HUES48 (cell line): ENCODE results near the gene MAB21L2.
A peak's percentile ranks its signal among the peaks of the same experiment; 100 is the strongest.

ENCODE experiments used
- H3K27ac ChIP-seq: one replicate; pipeline ENCODE4 v1.7.0; 2013; ENCODE audit warnings: low read depth, low read length, inconsistent platforms
- H3K27me3 ChIP-seq: 2 replicates; pipeline ENCODE4 v1.6.1; 2013; ENCODE audit warnings: mild to moderate bottlenecking, low read length; ENCODE audit not compliant: control insufficient read depth, insufficient read depth
- H3K36me3 ChIP-seq: 2 replicates; pipeline ENCODE4 v1.6.1; 2013; ENCODE audit warnings: low read length; ENCODE audit not compliant: control insufficient read depth, insufficient read depth
- H3K4me1 ChIP-seq: 2 replicates; pipeline ENCODE4 v1.6.1; 2013; ENCODE audit warnings: mild to moderate bottlenecking, low read length; ENCODE audit not compliant: control insufficient read depth, insufficient read depth
- H3K4me3 ChIP-seq: 2 replicates; pipeline ENCODE4 v1.5.1; 2013; ENCODE audit warnings: mild to moderate bottlenecking, low read depth, low read length
- H3K9ac ChIP-seq: 2 replicates; pipeline ENCODE4 v1.6.1; 2013; ENCODE audit warnings: mild to moderate bottlenecking, low read depth, low read length, moderate library complexity
- H3K9me3 ChIP-seq: 2 replicates; pipeline ENCODE4 v1.6.1; 2013; ENCODE audit warnings: low read length; ENCODE audit not compliant: control insufficient read depth, insufficient read depth

Gene MAB21L2

GRCh38 chr4:150577796-150578195 is 4.2 kb upstream of the MAB21L2 start:
- Histone ChIP-seq H3K36me3 (no peaks in the 10 kb centered on the region), H3K9me3 (no peaks in the 10 kb centered on the region), H3K27me3 (peaks cover 51% of the 10 kb centered on the region), H3K27ac (no peak overlapping the region), H3K4me1 (peaks cover 22% of the 10 kb centered on the region), H3K4me3 (no peak overlapping the region), H3K9ac (no peak overlapping the region)

DNA sequence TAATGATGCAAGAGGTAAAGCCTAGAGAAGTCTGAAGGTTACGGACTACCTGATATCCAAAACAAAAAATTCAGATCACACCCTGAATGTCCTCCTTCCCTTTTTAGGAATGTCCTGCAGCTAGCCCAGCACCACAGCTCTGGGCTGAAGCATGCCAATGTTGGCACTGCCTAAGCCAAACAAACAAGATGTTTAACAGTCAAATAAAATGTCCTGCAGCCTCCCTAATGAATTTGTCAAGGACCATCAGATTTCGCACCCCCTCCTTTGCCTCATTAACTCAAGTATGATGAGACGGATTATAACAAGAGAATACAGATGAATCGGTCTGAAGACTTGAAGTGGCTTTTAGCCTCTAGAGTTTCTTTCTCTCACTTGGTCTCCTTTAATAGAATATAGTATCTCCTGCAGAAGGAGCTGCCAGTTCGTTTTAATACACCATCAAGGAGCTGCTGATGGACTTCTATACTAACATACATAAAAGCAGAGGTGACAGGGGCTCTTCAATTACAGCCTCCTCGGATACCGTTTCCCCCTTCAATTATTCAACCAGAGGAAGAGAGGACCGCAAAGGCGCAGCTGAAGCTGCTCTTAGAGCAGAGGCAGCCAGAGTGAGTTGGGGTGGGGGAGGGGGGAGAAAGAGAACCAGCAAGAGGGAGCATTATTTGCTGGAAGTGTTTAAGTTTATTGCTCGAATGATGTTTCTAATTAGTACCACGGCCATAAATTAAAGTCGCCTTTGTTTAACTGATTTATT is 3.0 kb upstream of the MAB21L2 start:
- no peak overlapping the region for H3K9ac ChIP-seq
- no peak overlapping the region for H3K27ac ChIP-seq
- peaks cover 25% of the 10 kb centered on the region for H3K4me1 ChIP-seq
- no peaks in the 10 kb centered on the region for H3K9me3 ChIP-seq
- H3K4me3 ChIP-seq, result peak overlapping the region; percentile 68
- peaks cover 62% of the 10 kb centered on the region for H3K27me3 ChIP-seq
- no peaks in the 10 kb centered on the region for H3K36me3 ChIP-seq

- Histone ChIP-seq H3K4me3 (peak overlapping the region; percentile 68), H3K27me3 (peaks cover 70% of the 10 kb centered on the region), H3K9me3 (no peaks in the 10 kb centered on the region), H3K36me3 (no peaks in the 10 kb centered on the region), H3K27ac (no peak overlapping the region), H3K9ac (no peak overlapping the region), H3K4me1 (peaks cover 31% of the 10 kb centered on the region)
Observed at GRCh38 chr4:150579551-150580234, 2.3 kb upstream of the MAB21L2 start.

DNA sequence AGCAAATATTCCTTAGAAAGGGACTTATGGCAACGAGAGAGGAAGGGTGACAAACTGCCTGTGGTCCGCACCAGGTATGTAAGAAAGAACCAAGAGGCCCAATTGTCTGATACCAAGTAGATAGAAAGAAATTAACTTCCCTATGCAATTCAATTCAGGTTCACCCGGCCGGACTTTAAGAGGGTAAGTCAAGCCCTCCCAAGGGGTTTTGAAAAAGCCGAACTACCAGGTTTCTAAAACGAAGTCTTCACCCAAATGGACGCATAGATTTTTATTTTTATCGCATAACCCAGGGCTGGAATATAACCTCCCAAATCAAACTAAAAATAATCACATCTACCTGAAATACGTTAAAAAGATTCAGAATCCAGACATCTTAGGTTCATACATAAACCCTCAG is 1.6 kb upstream of the MAB21L2 start:
- H3K4me3 ChIP-seq, result peak overlapping the region; percentile 68
- no peak overlapping the region for H3K27ac ChIP-seq
- no peaks in the 10 kb centered on the region for H3K36me3 ChIP-seq
- peaks cover 37% of the 10 kb centered on the region for H3K4me1 ChIP-seq
- H3K9me3 ChIP-seq, result no peaks in the 10 kb centered on the region
- H3K9ac ChIP-seq, result no peak overlapping the region
- H3K27me3 ChIP-seq, result peaks cover 76% of the 10 kb centered on the region

DNA sequence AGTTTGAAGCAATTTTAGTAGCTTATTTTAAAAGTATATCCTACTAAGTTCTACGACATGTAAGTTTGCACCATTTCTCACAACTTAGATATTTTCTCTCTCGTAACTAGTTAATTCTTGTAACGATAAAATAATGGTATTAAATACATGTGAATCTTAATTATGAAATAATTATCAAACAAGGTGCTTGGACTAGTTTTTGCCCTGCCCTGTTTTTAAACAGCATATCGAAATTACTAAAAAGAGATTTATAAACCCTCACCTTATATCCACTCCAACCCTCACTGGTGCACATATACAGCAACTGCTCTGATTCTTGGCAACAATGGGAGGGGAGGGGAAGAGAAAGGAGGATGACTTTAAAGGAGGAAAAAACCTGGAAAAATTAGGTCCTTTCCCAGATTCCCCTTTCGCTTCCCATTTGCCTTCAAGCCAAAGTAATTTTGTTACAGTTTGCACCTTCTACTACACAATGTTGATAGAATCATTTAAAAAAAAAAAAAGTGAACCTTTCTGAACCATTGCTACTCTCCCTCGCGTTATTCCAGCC is 820 bp upstream of the MAB21L2 start:
- Histone ChIP-seq H3K4me1 (peaks cover 45% of the 10 kb centered on the region), H3K27me3 (peaks cover 84% of the 10 kb centered on the region), H3K36me3 (no peaks in the 10 kb centered on the region), H3K27ac (no peak overlapping the region), H3K9ac (no peak overlapping the region), H3K9me3 (no peaks in the 10 kb centered on the region), H3K4me3 (peak overlapping the region; percentile 72)

DNA sequence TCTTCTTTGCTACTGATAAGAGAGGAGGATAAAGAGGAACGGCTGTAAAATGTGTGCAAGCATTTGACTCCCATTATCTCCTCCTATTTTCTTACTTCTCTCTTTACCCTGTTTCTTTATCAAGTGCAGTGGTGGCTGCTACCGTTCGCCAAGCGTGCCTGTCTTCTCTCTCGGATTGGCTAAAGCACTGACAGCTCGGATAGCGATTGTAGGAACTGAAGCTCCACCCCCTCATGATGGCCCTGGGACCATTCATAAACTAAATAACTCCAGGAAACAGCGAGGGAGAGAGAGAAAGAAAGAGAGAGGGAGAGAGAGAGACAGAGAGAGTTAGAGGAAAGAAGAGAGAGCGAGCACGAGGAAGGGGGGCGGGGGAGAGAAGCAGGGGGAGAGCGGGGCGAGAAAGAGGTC is 305 bp upstream of the MAB21L2 start:
- peaks cover 87% of the 10 kb centered on the region for H3K27me3 ChIP-seq
- no peaks in the 10 kb centered on the region for H3K9me3 ChIP-seq
- no peak overlapping the region for H3K9ac ChIP-seq
- H3K4me3 ChIP-seq, result peak overlapping the region; percentile 72
- H3K4me1 ChIP-seq, result peaks cover 48% of the 10 kb centered on the region
- no peaks in the 10 kb centered on the region for H3K36me3 ChIP-seq
- H3K27ac ChIP-seq, result no peak overlapping the region

DNA sequence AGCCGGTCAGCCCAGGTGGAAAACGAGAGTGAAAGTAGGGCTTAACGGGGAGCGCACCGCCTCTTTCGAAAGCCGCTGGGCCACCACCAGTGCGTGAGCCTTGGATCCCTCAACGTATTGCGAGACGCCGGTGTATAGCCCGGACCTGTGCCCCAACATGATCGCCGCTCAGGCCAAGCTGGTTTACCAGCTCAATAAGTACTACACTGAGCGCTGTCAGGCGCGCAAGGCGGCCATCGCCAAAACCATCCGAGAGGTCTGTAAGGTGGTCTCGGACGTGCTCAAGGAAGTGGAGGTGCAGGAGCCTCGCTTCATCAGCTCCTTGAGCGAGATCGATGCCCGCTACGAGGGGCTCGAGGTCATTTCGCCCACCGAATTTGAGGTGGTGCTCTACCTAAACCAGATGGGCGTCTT is 929 bp downstream of the MAB21L2 start:
- Histone ChIP-seq H3K9ac (no peak overlapping the region), H3K9me3 (no peaks in the 10 kb centered on the region), H3K4me3 (peak overlapping the region; percentile 72), H3K4me1 (peaks cover 48% of the 10 kb centered on the region), H3K27me3 (peaks cover 85% of the 10 kb centered on the region), H3K27ac (no peak overlapping the region), H3K36me3 (no peaks in the 10 kb centered on the region)

DNA sequence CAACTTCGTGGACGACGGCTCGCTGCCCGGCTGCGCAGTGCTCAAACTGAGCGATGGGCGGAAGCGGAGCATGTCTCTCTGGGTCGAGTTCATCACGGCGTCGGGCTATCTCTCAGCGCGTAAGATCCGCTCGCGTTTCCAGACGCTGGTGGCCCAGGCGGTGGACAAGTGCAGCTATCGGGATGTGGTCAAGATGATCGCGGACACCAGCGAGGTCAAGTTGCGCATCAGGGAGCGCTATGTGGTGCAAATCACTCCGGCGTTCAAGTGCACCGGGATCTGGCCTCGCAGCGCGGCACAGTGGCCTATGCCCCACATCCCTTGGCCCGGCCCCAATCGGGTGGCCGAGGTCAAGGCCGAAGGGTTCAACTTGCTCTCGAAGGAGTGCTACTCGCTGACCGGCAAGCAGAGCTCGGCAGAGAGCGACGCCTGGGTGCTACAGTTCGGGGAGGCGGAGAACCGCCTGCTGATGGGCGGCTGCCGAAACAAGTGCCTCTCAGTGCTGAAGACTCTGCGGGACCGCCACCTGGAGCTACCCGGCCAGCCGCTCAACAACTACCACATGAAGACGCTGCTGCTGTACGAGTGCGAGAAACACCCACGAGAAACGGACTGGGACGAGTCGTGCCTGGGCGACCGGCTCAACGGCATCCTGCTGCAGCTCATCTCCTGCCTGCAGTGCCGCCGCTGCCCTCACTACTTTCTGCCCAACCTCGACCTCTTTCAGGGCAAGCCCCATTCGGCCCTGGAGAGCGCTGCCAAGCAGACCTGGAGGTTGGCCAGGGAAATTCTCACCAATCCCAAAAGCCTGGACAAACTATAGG is 1.5 kb downstream of the MAB21L2 start:
- Histone ChIP-seq H3K27ac (no peak overlapping the region), H3K9me3 (no peaks in the 10 kb centered on the region), H3K4me1 (peaks cover 47% of the 10 kb centered on the region), H3K4me3 (peak overlapping the region; percentile 72), H3K9ac (no peak overlapping the region), H3K27me3 (peaks cover 78% of the 10 kb centered on the region), H3K36me3 (no peaks in the 10 kb centered on the region)

GRCh38 chr4:150584111-150584915 is 2.4 kb downstream of the MAB21L2 start:
- no peak overlapping the region for H3K9ac ChIP-seq
- peak overlapping the region; percentile 72 for H3K4me3 ChIP-seq
- H3K27ac ChIP-seq, result no peak overlapping the region
- peaks cover 70% of the 10 kb centered on the region for H3K27me3 ChIP-seq
- 0 out of 2 replicates have a peak, but pooled peaks cover 4% of the 10 kb centered on the region for H3K36me3 ChIP-seq
- no peaks in the 10 kb centered on the region for H3K9me3 ChIP-seq
- H3K4me1 ChIP-seq, result peaks cover 41% of the 10 kb centered on the region

- Histone ChIP-seq H3K9me3 (no peaks in the 10 kb centered on the region), H3K27me3 (peaks cover 57% of the 10 kb centered on the region), H3K27ac (no peak overlapping the region), H3K9ac (no peak overlapping the region), H3K4me3 (peak overlapping the region; percentile 25; the same call in 1 of the 2 replicates), H3K4me1 (peaks cover 36% of the 10 kb centered on the region), H3K36me3 (0 out of 2 replicates have a peak, but pooled peaks cover 5% of the 10 kb centered on the region)
Observed at GRCh38 chr4:150585611-150586010, 3.7 kb downstream of the MAB21L2 start.
